Thyroid gland (tissue), 4 donors: ENCODE results near the gene CRHBP. TPM values are rescaled to one million over a fixed set of nuclear protein-coding genes. Genes with fewer than 3 reads are reported as not detected.

Source experiments
- DNase-seq, 2 donors: peaks; one replicate each; pipeline ENCODE4 v3.0.0-alpha.2; 2019
- H3K27ac ChIP-seq, 3 donors: fragments of 200-600 bp; sonication (generic); 1 replicate in 2 of 3; 2 replicates in 1 of 3; pipeline ENCODE4 v1.5.1; 2016 to 2019; ENCODE audit warnings: mild to moderate bottlenecking in 1 of 3, moderate library complexity in 1 of 3
- H3K27me3 ChIP-seq: fragments of 200-600 bp; sonication (generic); one replicate; pipeline ENCODE4 v1.5.1; 2019
- H3K36me3 ChIP-seq, 2 donors: fragments of 200-600 bp; sonication (generic); one replicate each; pipeline ENCODE4 v1.5.1; 2016 to 2019
- H3K4me1 ChIP-seq, 2 donors: fragments of 200-600 bp; sonication (generic); one replicate each; pipeline ENCODE4 v1.5.1; 2017 to 2019
- H3K4me3 ChIP-seq, 3 donors: fragments of 200-600 bp; sonication (generic); replicated peaks in 1 of 3; 1 replicate in 2 of 3; 2 replicates in 1 of 3; pipeline ENCODE4 v1.5.1; 2016; ENCODE audit warnings: mild to moderate bottlenecking in 1 of 3
- H3K9me3 ChIP-seq: fragments of 200-600 bp; sonication (generic); one replicate; pipeline ENCODE4 v1.5.1; 2017
- POLR2A ChIP-seq, 2 donors: fragments of 450-650 bp; IDR thresholded peaks; one replicate each; pipeline ENCODE4 v1.6.1; 2017; ENCODE audit warnings: antibody characterized with exemption in 2 of 2, mild to moderate bottlenecking in 2 of 2, moderate library complexity in 1 of 2
- WGBS, 2 donors: methylation state at CpG; one replicate each; pipeline ENCODE4 v1.1.5; 2017; 5-methylcytosine and 5-hydroxymethylcytosine counted together
- intact Hi-C: fragments of 100-400 bp; cut with DNase I; formaldehyde crosslinking; loops from one replicate; pipeline ENCODE4 v1.15.1; 2023
- total RNA-seq, 4 donors: library from RNA; depleted of rRNA; stranded (reverse); fragments of >200 nt; gene quantifications; one replicate each; pipeline ENCODE4 v1.2.3, GENCODE V29; 2016
- TF ChIP-seq, protein P1 (sequence below), 6 experiments: fragments of 200-600 bp in 3 of 6; fragments of 450-650 bp in 3 of 6; sonication (generic) in 3 of 6; IDR thresholded peaks; one replicate each; pipeline ENCODE4 v1.5.1; 2016 to 2019; ENCODE audit warnings: antibody characterized with exemption in 6 of 6, mild to moderate bottlenecking in 2 of 6, inconsistent platforms in 1 of 6, moderate library complexity in 1 of 6

CRHBP gene
- total RNA-seq, 4 donors from 2014 or later: 1.3 to 8.7 (median 4.1) TPM

DNA sequence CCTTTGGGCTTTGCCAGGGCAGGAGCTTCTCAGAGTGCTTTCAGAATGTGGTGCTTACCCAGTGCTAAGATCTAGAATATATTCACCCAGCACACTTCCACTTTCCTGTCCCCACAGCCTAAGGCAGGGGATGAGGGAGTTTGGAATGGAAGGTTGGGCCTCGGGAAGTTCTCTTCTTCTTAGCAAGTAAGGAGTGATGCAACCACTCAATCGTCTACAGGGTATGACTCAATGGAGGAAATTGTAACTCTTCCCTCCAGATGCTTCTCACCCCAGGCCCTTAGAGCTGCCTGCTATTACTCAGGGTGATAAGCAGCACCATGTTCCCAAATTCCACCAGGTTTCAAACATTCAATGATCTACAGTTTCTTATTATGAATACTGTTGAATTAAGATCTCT, 46.6 kb downstream of the CRHBP start:
- no peak for DNase-seq
- H3K4me3 ChIP-seq: no peak overlapping the region
- 68 to 72% methylated on average over 2 of the region's 2 CpGs for WGBS, 2 donors

DNA sequence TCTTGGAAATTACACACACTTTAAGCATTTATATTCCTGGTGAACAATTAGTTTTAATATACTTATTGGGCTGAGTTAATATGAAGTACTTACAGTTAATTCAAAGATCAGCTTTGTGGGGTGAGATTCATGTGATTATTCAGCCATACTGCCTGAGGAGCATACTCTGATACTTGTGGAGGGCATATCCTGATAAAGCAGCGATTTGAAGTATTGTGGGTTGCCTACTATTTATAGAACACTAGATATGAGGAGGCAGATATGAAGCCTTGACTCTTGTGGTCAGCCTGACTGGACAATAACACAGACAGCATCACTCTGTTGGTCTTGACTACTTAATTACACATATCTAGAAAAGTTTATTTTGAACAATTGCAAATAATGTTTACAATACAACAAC, 50.4 kb downstream of the CRHBP start:
- no peak overlapping the region for H3K4me3 ChIP-seq
- H3K9me3 ChIP-seq: no peaks in the 10 kb centered on the region
- DNase-seq: no peak
- no peaks in the 10 kb centered on the region for H3K27me3 ChIP-seq
- WGBS, 2 donors: 46 to 50% methylated on average over 1 of the region's 1 CpG
- H3K27ac ChIP-seq: no peak overlapping the region
- no peaks in the 10 kb centered on the region for H3K36me3 ChIP-seq
- intact Hi-C loops: no loop called here
- TF ChIP-seq, protein P1, sequence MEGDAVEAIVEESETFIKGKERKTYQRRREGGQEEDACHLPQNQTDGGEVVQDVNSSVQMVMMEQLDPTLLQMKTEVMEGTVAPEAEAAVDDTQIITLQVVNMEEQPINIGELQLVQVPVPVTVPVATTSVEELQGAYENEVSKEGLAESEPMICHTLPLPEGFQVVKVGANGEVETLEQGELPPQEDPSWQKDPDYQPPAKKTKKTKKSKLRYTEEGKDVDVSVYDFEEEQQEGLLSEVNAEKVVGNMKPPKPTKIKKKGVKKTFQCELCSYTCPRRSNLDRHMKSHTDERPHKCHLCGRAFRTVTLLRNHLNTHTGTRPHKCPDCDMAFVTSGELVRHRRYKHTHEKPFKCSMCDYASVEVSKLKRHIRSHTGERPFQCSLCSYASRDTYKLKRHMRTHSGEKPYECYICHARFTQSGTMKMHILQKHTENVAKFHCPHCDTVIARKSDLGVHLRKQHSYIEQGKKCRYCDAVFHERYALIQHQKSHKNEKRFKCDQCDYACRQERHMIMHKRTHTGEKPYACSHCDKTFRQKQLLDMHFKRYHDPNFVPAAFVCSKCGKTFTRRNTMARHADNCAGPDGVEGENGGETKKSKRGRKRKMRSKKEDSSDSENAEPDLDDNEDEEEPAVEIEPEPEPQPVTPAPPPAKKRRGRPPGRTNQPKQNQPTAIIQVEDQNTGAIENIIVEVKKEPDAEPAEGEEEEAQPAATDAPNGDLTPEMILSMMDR (IDR thresholded peaks at IDR 0.05): no peak
- TF ChIP-seq POLR2A (IDR thresholded peaks at IDR 0.05): no peak
- no peaks in the 10 kb centered on the region for H3K4me1 ChIP-seq

More for the DNA sequence above, 46.6 kb downstream of the CRHBP start:
- H3K27ac ChIP-seq: no peak overlapping the region
- H3K27me3 ChIP-seq: no peaks in the 10 kb centered on the region
- H3K4me1 ChIP-seq: no peaks in the 10 kb centered on the region
- no peak for TF ChIP-seq POLR2A (IDR thresholded peaks at IDR 0.05)
- TF ChIP-seq, protein P1 (IDR thresholded peaks at IDR 0.05): no peak
- no peaks in the 10 kb centered on the region for H3K36me3 ChIP-seq
- no peaks in the 10 kb centered on the region for H3K9me3 ChIP-seq
- intact Hi-C loops: no loop called here

DNA sequence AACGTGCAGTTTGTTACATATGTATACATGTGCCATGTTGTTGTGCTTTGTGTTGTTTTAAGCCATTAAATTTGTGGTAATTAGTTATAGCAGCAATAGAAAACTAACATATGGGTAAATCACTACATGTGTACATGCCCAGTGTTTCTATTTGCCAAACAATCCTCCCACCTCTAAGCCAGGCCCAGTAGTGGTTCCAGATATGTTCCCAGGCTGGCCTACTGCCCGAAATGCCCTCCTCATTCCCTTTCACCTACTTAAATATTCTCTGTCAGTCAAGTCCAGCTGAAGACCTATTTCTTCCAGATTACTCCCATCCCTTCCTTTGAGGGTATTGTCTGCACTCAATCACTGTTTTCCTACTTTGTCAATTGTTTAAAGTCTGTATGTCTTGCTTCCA, 53.3 kb downstream of the CRHBP start:
- Histone ChIP-seq H3K27me3 (no peaks in the 10 kb centered on the region), H3K36me3 (no peaks in the 10 kb centered on the region), H3K4me1 (no peaks in the 10 kb centered on the region), H3K4me3 (no peak overlapping the region), H3K27ac (no peak overlapping the region), H3K9me3 (no peaks in the 10 kb centered on the region)
- DNase-seq: no peak
- intact Hi-C loops: no loop called here
- WGBS, 2 donors: 86 to 89% methylated on average over 2 of the region's 2 CpGs
- TF ChIP-seq POLR2A (IDR thresholded peaks at IDR 0.05): no peak
- TF ChIP-seq, protein P1 (IDR thresholded peaks at IDR 0.05): no peak

DNA sequence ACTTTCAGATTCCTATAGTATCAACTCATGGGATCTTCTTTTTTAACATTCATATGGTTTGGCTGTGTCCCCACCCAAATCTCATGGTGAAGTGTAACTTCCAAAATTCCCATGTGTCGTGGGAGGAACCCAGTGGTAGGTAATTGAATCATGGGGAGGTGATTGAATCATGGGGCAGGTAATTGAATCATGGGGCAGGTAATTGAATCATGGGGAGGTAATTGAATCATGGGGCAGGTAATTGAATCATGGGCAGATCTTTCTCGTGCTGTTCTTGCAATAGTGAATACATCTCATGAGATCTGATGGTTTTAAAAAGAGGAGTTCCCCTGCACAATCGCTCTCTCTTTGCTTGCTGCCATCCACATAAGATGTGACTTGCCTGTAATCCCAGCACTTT, 55.6 kb downstream of the CRHBP start:
- intact Hi-C loops: no loop called here
- WGBS, 2 donors: 55 to 58% methylated on average over 3 of the region's 3 CpGs
- no peak overlapping the region for H3K27ac ChIP-seq
- H3K4me3 ChIP-seq: no peak overlapping the region
- H3K4me1 ChIP-seq: no peaks in the 10 kb centered on the region
- DNase-seq: no peak
- H3K36me3 ChIP-seq: no peaks in the 10 kb centered on the region
- no peaks in the 10 kb centered on the region for H3K9me3 ChIP-seq
- no peaks in the 10 kb centered on the region for H3K27me3 ChIP-seq
- TF ChIP-seq POLR2A (IDR thresholded peaks at IDR 0.05): no peak
- TF ChIP-seq, protein P1 (IDR thresholded peaks at IDR 0.05): no peak

DNA sequence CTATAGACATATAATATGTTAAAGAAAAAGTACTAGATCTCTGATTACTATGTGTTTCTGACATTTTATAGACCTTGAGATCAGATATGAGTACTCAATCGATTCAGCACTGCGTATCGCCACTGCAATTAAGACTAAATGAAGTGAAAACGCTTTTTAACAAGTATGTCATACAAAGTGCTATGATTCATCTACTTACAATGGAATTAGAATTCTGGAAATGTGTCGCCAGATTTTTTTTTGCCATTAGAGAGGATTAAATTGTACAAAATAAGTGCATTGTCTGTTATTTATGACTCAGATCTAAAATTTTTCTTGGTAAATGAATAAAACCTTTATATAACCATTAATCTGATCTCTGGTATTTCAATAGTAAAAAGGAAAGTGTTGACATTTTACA, 57.4 kb downstream of the CRHBP start:
- TF ChIP-seq, protein P1 (IDR thresholded peaks at IDR 0.05): no peak
- TF ChIP-seq POLR2A (IDR thresholded peaks at IDR 0.05): no peak
- 91 to 92% methylated on average over 5 of the region's 5 CpGs for WGBS, 2 donors
- H3K27me3 ChIP-seq: no peaks in the 10 kb centered on the region
- intact Hi-C loops: no loop called here
- no peaks in the 10 kb centered on the region for H3K9me3 ChIP-seq
- no peak for DNase-seq
- H3K36me3 ChIP-seq: no peaks in the 10 kb centered on the region
- no peak overlapping the region for H3K27ac ChIP-seq
- H3K4me1 ChIP-seq: no peaks in the 10 kb centered on the region
- no peak overlapping the region for H3K4me3 ChIP-seq
